Upper lobe of right lung (tissue), 1 donor: Measurements from ENCODE around the gene DIS3L2. TPM values are rescaled to one million over a fixed set of nuclear protein-coding genes. Genes with fewer than 3 reads are reported as not detected.
A peak's percentile ranks its signal among the peaks of the same experiment; 100 is the strongest.

Experiments
- ATAC-seq: fragments of 200-7000 bp; cut with Tn5 transposase; one replicate; pipeline ENCODE4 v1.9.1; 2020; ENCODE audit warnings: mild to moderate bottlenecking, moderate library complexity
- DNase-seq: peaks from one replicate; pipeline ENCODE4 v3.0.0-alpha.2; 2020
- H3K27ac ChIP-seq: fragments of 200-600 bp; one replicate; pipeline ENCODE4 v1.8.0; 2022
- H3K27me3 ChIP-seq: fragments of 200-600 bp; one replicate; pipeline ENCODE4 v1.8.0; 2022; ENCODE audit warnings: mild to moderate bottlenecking
- H3K36me3 ChIP-seq: fragments of 200-600 bp; one replicate; pipeline ENCODE4 v1.8.0; 2022
- H3K4me1 ChIP-seq: fragments of 200-600 bp; one replicate; pipeline ENCODE4 v1.8.0; 2022
- H3K4me3 ChIP-seq: fragments of 200-600 bp; one replicate; pipeline ENCODE4 v1.8.0; 2022; ENCODE audit warnings: mild to moderate bottlenecking
- H3K9me3 ChIP-seq: fragments of 200-600 bp; one replicate; pipeline ENCODE4 v1.8.0; 2022
- intact Hi-C: fragments of 100-400 bp; cut with DNase I; formaldehyde crosslinking; loops from one replicate; pipeline ENCODE4 v1.11.0; 2022
- total RNA-seq: library from RNA; stranded (reverse); fragmentation: NEBNext Ultra II Directional; extraction: Animal tissue kit (Norgen Biotek cat#: 25700); gene quantifications from one replicate; pipeline ENCODE4 v1.2.1, GENCODE V29; 2021
- TF ChIP-seq, protein P1 (sequence below): fragments of 200-600 bp; IDR thresholded peaks from one replicate; pipeline ENCODE4 v1.8.0; 2022; ENCODE audit warnings: antibody characterized with exemption
- donor health status: DM: no; HTN: yes; CAD: no; lungs with severe emphysema.

The DIS3L2 gene
- total RNA-seq, 1 donor from 2014 or later, result 35.8 TPM

DNA sequence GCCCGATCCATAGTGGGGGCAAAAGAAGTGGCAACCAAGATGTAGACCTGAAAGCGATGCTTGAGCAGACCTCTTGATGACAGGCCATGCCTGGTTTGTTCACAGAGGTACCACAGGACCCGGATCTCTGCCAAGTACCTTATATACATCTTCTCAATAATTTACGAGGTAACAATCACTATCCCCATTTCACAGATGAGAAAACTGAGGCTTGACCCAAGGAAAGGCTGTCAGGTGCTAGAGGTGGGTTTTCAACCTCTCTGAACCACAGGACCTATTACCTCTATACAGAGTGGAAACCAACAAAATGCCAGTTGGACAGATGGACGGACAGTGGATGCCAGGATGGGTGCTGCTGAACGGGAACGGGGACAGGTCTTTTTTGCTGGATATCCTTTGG, 13.8 kb upstream of the DIS3L2 start:
- intact Hi-C loops, result no loop called here
- no peak overlapping the region for H3K27ac ChIP-seq
- DNase-seq (no peak), ATAC-seq (no peak)
- TF ChIP-seq, protein P1, sequence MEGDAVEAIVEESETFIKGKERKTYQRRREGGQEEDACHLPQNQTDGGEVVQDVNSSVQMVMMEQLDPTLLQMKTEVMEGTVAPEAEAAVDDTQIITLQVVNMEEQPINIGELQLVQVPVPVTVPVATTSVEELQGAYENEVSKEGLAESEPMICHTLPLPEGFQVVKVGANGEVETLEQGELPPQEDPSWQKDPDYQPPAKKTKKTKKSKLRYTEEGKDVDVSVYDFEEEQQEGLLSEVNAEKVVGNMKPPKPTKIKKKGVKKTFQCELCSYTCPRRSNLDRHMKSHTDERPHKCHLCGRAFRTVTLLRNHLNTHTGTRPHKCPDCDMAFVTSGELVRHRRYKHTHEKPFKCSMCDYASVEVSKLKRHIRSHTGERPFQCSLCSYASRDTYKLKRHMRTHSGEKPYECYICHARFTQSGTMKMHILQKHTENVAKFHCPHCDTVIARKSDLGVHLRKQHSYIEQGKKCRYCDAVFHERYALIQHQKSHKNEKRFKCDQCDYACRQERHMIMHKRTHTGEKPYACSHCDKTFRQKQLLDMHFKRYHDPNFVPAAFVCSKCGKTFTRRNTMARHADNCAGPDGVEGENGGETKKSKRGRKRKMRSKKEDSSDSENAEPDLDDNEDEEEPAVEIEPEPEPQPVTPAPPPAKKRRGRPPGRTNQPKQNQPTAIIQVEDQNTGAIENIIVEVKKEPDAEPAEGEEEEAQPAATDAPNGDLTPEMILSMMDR, result no peak
- no peaks in the 10 kb centered on the region for H3K4me1 ChIP-seq
- H3K4me3 ChIP-seq, result no peak overlapping the region
- no peaks in the 10 kb centered on the region for H3K9me3 ChIP-seq
- no peaks in the 10 kb centered on the region for H3K36me3 ChIP-seq
- H3K27me3 ChIP-seq, result no peaks in the 10 kb centered on the region

DNA sequence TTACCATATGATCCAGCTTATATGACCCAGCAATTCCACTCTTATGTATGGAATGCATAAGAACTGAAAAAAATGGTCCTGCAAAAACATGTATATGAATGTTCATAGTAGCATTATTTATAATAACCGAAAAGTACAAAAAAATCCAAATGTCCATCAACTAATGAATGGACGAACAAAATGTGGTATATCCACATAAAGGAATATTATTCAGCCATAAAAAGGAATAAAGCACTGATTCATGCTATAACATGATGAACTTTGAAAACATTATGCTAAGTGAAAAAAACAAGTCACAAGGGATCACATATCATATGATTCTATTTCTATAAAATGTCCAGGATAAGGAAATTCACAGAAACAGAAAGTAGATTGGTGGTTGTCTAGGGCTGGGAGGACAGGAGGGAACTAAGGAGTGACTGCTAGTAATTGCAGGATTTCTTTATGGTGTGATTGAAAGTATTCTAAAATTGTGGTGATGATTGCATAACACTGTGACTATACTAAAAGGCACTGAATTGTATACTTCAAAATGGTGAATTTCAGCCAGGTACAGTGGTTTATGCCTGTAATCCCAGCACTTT, 10.0 kb upstream of the DIS3L2 start:
- no peak overlapping the region for H3K27ac ChIP-seq
- ATAC-seq, result no peak
- no peaks in the 10 kb centered on the region for H3K4me1 ChIP-seq
- H3K36me3 ChIP-seq, result no peaks in the 10 kb centered on the region
- TF ChIP-seq, protein P1, result no peak
- H3K27me3 ChIP-seq, result peaks cover 4% of the 10 kb centered on the region
- H3K9me3 ChIP-seq, result no peaks in the 10 kb centered on the region
- intact Hi-C loops, result no loop called here
- no peak for DNase-seq
- no peak overlapping the region for H3K4me3 ChIP-seq

DNA sequence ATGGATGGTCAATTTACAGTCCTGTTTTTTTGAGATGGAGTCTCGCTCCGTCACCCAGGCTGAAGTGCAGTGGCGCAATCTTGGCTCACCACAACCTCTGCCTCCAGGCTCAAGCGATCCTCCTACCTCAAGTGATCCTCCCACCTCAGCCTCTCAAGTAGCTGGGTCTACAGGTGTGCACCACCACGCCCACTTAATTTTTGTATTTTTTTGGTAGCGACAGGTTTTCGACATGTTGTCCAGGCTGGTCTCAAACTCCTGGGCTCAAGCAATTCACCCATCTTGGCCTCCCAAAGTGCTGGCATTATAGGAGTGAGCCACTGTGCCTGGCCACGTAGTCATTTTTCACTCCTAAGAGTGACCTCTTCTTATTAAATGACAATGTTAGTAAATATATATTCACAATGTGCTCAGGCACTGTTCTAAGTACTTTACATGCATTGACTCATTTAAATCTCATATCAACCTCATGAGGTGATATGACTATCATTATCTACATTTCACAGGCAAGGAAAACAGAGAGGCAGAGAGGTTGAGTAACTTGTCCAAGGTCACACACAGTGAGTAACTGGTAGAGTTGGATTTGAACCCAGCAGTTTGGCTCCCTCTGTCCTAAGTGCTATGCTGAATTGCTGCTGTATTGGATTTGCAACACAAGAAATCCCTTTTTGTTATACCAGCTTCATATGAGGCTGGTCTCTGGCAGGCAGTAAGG, 5.6 kb upstream of the DIS3L2 start:
- Histone ChIP-seq H3K36me3 (no peaks in the 10 kb centered on the region), H3K4me3 (no peak overlapping the region), H3K4me1 (no peaks in the 10 kb centered on the region), H3K27me3 (peaks cover 4% of the 10 kb centered on the region), H3K27ac (no peak overlapping the region), H3K9me3 (no peaks in the 10 kb centered on the region)
- DNase-seq, result no peak
- intact Hi-C loops, result no loop called here
- TF ChIP-seq, protein P1, result no peak
- ATAC-seq, result no peak

DNA sequence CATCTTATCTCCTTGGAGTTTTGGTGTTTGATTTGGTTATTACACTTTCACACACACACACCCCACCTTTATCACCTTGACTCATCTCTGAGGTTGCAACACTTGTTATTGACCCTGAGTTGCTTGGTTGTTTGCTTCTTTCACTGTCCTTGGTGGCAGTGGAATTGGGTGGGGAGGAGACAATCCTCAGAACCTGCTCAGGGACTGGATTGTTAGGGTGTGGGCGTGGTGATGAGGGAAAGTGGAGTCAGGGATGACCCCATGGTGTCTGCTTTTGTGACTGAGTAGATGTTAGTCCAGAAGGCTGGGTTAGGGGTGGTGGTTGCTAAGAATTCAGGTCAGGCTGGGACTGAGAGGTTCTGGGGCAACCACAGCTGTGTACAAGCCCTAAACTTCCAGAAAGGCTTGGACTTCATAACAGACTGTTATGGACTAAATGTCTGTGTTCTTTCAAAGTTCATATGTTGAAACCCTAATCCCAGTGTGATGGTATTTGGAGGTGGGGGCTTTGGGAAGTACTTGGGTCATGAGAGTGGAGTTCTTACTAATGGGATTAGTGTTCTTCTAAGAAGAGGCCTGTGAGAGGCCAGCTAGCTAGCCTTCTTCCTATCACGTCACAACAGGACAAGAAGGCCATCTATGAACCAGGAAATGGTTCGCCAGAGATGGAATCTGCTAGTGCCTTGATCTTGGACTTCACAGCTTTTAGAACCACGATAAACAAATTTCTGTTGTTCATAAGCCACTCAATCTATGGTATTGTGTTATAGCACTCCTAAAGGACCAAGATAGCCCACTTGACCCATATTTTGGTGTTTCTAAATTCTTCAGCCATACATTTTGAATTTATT, 3.4 kb upstream of the DIS3L2 start:
- peaks cover 4% of the 10 kb centered on the region for H3K27me3 ChIP-seq
- no peak overlapping the region for H3K27ac ChIP-seq
- TF ChIP-seq, protein P1, result no peak
- H3K4me3 ChIP-seq, result no peak overlapping the region
- no peaks in the 10 kb centered on the region for H3K36me3 ChIP-seq
- no peaks in the 10 kb centered on the region for H3K4me1 ChIP-seq
- ATAC-seq (no peak), DNase-seq (no peak)
- H3K9me3 ChIP-seq, result no peaks in the 10 kb centered on the region
- intact Hi-C loops, result no loop called here

DNA sequence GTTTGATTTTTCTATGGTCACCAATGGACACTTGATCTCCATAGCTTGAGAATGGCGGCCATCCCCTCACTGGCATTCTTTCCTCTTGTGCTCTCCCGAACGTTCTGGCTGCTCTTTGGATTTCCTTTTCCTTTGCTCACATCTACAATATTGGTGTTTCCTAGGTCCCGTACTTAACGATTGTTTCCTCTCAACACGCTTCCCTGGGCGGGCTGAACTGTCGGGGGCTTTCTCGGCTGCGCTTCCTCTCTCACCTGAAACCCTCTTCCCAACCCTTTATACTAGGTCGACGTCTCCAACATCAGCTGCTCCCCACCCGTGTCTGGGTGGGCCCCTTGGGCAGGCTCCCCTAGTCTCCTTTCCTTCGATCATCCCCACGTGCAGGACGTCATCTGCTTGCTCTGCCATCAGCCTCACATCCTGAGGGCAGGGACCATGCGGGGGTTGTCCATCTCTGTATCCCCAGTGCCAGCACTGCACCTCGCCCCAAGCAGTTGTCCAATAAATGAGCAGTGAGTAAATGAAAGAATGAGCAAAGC, 634 bp upstream of the DIS3L2 start:
- Histone ChIP-seq H3K4me3 (peak overlapping the region; percentile 75), H3K27ac (peak overlapping the region; percentile 94), H3K4me1 (no peaks in the 10 kb centered on the region), H3K27me3 (peaks cover 4% of the 10 kb centered on the region), H3K36me3 (no peaks in the 10 kb centered on the region), H3K9me3 (no peaks in the 10 kb centered on the region)
- intact Hi-C loops, result no loop called here
- ATAC-seq (no peak), DNase-seq (no peak)
- TF ChIP-seq, protein P1, result no peak
